HL-60 (cell line): Measurements from ENCODE around the gene FEM1A.

Experiments used
- DNase-seq, 2 experiments: peaks; one replicate each; pipeline ENCODE4 v3.0.0-alpha.2; 2010 to 2020; ENCODE audit warnings: low read depth in 1 of 2, low spot score in 1 of 2
- H3K27ac ChIP-seq: fragments of 250-450 bp; sonication (Bioruptor Pico); replicated peaks from 2 replicates; pipeline ENCODE4 v1.5.1; 2020; ENCODE audit warnings: mild to moderate bottlenecking, moderate library complexity
- H3K27me3 ChIP-seq: fragments of 250-450 bp; sonication (Bioruptor Pico); 2 replicates; pipeline ENCODE4 v1.5.1; 2021; ENCODE audit warnings: mild to moderate bottlenecking, moderate library complexity; ENCODE audit not compliant: insufficient read depth, poor library complexity, severe bottlenecking
- H3K4me3 ChIP-seq: replicated peaks from 2 replicates; pipeline ENCODE4 v1.5.1; 2011; ENCODE audit warnings: mild to moderate bottlenecking, control low read depth, low read length; ENCODE audit not compliant: insufficient read depth
- CTCF ChIP-seq: IDR thresholded peaks from one replicate; pipeline ENCODE4 v1.5.1; 2011; ENCODE audit warnings: low read length, control low read depth, inconsistent platforms; ENCODE audit not compliant: insufficient read depth
- GABPA ChIP-seq: IDR thresholded peaks from 2 replicates; pipeline ENCODE4 v1.6.1; 2012; ENCODE audit warnings: low read depth
- POLR2AphosphoS5 ChIP-seq: IDR thresholded peaks from 2 replicates; pipeline ENCODE4 v1.6.1; 2012; ENCODE audit warnings: low read depth
- SPI1 ChIP-seq: IDR thresholded peaks from 2 replicates; pipeline ENCODE4 v1.6.1; 2012; ENCODE audit warnings: low read depth, mild to moderate bottlenecking, borderline replicate concordance
- TF ChIP-seq, protein P1 (sequence below): IDR thresholded peaks from 2 replicates; pipeline ENCODE4 v1.6.1; 2012; ENCODE audit warnings: low read depth; ENCODE audit not compliant: insufficient replicate concordance

The FEM1A gene

GRCh38 chr19:4760285-4760650, 31.3 kb upstream of the FEM1A start:
- TF ChIP-seq, protein P1, sequence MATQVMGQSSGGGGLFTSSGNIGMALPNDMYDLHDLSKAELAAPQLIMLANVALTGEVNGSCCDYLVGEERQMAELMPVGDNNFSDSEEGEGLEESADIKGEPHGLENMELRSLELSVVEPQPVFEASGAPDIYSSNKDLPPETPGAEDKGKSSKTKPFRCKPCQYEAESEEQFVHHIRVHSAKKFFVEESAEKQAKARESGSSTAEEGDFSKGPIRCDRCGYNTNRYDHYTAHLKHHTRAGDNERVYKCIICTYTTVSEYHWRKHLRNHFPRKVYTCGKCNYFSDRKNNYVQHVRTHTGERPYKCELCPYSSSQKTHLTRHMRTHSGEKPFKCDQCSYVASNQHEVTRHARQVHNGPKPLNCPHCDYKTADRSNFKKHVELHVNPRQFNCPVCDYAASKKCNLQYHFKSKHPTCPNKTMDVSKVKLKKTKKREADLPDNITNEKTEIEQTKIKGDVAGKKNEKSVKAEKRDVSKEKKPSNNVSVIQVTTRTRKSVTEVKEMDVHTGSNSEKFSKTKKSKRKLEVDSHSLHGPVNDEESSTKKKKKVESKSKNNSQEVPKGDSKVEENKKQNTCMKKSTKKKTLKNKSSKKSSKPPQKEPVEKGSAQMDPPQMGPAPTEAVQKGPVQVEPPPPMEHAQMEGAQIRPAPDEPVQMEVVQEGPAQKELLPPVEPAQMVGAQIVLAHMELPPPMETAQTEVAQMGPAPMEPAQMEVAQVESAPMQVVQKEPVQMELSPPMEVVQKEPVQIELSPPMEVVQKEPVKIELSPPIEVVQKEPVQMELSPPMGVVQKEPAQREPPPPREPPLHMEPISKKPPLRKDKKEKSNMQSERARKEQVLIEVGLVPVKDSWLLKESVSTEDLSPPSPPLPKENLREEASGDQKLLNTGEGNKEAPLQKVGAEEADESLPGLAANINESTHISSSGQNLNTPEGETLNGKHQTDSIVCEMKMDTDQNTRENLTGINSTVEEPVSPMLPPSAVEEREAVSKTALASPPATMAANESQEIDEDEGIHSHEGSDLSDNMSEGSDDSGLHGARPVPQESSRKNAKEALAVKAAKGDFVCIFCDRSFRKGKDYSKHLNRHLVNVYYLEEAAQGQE = no peak
- TF ChIP-seq SPI1 (no peak), POLR2AphosphoS5 (no peak), GABPA (no peak), CTCF (no peak)
- Histone ChIP-seq H3K27ac (no peak overlapping the region), H3K27me3 (peaks cover 15% of the 10 kb centered on the region), H3K4me3 (no peak overlapping the region)
- DNase-seq = no peak

DNA sequence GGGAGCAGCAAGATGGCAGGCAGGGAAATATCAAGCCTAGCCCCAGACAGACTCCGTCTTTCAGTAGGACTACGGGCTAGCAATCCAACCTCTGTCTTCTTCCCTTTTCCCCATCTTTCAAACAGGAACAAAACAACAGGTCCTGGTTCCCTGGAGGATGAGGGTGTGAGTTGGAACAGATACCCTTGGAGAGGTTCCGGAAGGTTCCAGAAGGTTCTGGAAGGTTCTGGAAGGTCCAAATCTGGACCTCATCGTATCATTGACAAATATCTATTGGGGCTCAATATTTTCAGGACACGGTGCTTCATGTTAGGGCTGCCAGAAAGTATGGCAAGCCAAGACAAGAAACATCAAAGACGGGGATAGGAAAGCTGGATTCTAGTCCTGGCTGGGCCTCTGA, 28.5 kb upstream of the FEM1A start:
- H3K27me3 ChIP-seq = peaks cover 15% of the 10 kb centered on the region
- no peak for DNase-seq
- TF ChIP-seq CTCF = no peak
- no peak for TF ChIP-seq GABPA
- no peak for TF ChIP-seq POLR2AphosphoS5
- no peak for TF ChIP-seq SPI1
- TF ChIP-seq, protein P1 = no peak
- no peak overlapping the region for H3K27ac ChIP-seq
- no peak overlapping the region for H3K4me3 ChIP-seq

GRCh38 chr19:4764393-4764660, 27.2 kb upstream of the FEM1A start:
- Histone ChIP-seq H3K4me3 (no peak overlapping the region), H3K27ac (no peak overlapping the region), H3K27me3 (peaks cover 13% of the 10 kb centered on the region)
- no peak for DNase-seq
- TF ChIP-seq SPI1 = no peak
- TF ChIP-seq CTCF = no peak
- TF ChIP-seq POLR2AphosphoS5 = no peak
- TF ChIP-seq, protein P1 = no peak
- no peak for TF ChIP-seq GABPA
